OCI-LY1 (cell line): ENCODE data around the gene CMIP.

ENCODE experiments used
- CTCF ChIP-seq: fragments of 200-600 bp; sonication (generic), shearing (Covaris generic); IDR thresholded peaks from 2 replicates; pipeline ENCODE4 v1.5.1; 2017; ENCODE audit warnings: mild to moderate bottlenecking, antibody characterized with exemption, low read length, moderate library complexity, mixed read lengths
- EZH2 ChIP-seq: fragments of 200-600 bp; sonication (generic), shearing (Covaris generic); IDR thresholded peaks from 2 replicates; pipeline ENCODE4 v1.8.0; 2017; ENCODE audit warnings: borderline replicate concordance, mixed run types, mild to moderate bottlenecking, antibody characterized with exemption, low read length, moderate library complexity, mixed read lengths

GRCh38 chr16:81465375-81465943, 20.9 kb downstream of the CMIP start:
- TF ChIP-seq CTCF (no peak), EZH2 (no peak)
